Amygdala (tissue), 56 donors: ENCODE results near the gene HK3.

Experiments
- DNase-seq, 56 donors: peaks; one replicate each; lab custom pipeline; 2025; lab: John Stamatoyannopoulos, UW

The HK3 gene

DNA sequence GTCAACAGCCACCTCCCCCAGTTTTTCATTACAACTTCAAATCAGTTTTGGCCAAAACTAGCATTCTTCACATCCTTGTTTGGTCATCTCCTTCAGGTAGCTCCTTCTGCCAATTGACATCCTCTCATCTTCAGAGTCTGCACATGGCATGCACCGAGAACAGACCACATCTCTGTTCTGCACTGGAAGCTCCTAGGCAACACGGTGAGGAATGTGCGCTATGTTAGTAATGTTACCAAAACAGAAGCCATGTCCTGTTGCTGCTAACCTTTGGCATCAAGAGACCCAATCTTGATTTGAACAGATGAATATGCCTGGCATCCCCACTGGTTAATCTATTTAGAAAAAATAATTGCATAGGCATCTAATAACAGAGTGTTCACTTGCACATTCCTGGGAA is 5.1 kb upstream of the HK3 start:
- DNase-seq = no peak

DNA sequence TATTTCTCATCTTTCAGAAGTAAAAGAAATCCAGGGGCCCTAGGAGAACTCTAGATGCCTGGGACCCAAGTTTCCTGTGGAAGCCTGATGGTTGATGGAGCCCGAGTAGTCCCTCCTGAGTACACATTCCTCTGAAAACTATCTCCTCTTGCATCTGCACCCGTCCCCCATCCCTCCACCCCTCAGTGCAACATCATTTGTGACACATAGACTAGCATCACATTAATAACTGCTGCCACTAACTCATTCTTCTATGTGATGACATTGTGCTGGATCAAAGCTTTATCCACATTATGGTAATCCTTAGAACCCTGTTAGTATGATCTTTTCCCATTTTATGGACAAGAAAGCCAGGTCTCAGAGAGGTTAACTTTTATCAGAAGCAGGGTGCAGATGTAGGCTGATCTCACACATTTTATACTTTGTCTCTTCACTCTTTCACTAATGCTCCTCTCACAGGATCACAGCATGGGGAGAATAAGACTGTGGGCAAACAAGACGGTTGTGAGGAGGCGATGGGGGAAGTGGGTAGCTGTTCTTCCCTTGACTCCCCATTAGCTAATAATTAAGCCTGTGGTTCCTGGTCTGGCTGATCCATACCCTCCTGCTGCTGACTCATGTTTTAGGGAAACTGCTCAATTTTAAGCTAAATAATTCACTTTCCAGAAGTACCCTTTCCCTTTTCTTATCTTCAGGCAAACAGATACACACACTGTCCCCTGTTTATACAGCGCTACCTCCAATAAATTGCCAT is 3.9 kb upstream of the HK3 start:
- no peak for DNase-seq

DNA sequence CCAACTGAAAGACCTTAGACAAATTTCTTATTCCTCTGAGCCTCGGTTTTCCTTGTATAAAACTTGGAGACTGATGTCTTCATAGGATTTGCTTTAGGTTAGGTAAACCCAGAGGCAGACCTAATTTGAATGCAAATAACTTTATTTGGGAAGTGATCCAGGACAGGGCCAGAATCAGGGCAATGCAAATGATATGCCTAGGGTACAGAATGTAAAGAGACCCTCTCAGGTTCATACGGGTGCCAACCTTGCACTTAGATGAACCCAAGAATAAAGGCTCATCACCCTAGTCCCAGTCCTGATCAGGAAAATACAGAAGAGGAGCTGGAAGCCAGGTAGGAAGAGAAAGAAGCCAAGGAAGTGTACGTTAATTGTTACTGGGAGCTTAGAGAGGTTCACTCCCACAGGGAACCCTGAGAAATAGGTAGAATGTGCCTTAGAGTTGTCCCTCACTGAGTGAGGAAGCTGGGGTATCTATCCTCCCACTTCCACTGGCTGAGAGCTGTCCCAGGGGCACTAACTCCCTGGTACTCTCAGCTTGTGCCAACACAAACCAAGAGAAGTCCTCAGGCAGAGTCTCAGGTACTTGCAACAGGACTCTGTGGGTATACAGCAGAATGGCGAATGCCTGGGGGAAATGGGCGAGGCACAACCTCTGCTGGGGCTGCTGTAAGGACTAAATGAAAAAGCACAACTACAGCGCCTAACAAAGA is 3.1 kb upstream of the HK3 start:
- DNase-seq = no peak

DNA sequence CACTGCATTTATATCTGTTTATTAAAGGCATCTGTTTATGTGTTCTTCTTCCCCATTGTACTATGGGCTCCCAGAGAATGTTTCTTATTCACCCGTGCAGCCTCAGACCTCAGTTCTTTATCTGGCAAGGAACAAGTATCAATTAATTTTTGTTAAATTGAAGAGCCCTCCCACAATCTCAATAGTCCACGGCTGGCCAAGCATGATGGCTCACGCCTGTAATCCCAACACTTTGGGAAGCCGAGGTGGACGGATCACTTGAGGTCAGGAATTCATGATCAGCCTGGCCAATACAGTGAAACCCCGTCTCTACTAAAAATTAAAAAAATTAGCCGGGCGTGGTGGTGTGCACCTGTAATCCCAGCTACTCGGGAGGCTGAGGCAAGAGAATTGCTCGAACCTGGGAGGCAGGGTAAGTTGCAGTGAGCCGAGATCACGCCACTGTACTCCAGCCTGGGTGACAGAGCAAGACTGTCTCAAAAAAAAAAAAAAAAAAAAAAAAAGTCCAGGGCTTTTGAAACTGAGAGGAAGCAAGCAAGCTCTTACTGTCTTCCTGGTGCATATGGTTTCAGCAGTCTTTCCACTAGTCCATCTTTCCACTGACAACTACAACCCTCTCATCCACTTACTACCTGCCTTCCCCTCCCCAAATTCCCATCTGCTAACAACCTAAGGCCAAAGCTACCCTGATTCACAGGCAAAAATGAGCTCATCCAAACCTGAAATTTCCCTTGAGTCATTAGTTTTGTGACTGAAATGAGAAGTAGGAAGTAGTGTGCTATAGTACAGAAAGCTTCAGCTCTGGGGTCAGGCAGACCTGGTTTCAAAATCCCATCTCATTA is 2.3 kb upstream of the HK3 start:
- no peak for DNase-seq

DNA sequence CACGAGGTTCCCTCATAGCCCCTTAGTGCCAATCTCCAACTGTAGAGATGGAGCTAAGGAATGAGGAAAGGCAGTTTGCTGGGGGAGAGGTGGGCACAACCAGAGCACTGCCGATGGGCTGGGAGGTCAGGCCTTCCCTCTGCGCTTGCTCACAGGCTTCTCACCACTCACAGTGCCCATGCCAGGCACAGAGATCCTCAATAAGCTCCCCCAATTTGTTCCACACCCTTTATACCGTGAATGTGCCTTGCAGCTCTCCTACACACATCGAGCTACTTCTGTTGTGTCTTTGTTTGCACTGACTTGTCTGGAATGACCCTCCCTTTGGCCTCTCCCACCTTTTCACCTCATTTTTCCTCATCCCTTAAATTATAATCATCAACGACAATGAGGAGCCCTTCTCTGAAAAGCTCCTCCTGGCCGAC is 1.6 kb upstream of the HK3 start:
- no peak for DNase-seq

DNA sequence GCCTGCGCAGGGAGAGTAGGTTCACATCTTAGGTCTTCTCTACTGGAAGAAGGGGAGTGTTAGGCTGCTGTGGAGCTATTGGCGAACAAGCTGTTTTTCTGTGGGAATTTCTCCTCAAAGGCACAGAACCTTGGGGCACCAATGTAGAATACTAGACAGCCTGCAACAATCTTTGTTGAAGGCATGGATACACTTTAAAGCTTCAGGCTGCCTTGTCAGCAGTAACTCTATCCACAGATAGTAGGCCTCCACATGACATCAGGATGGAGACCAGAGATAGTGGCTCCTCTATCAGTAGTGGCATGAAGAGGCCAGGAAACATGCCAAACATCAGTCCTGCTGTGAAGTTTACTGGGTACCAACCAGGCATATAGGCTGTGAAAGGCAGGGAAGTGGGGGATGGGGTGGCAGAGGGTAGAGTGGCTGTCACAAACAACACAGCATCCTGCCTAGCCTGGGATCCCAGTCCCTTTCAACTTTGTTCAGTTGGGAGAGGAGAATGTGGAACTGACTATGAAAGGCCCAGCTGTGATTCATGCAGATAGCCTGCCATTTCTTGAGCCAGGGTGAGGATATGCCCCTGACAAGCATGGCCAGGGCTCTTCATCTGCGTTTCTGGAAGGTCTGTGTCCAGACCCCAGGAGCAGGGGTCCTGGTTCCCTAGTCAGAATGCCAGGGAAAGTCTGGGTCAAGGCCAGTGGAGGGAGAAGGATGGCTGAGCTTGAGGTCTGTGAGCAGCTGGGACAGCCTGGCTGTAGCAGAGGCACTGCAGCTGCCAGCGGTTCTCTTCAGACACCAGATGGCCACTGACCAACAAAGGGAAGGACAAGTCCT is 1.0 kb upstream of the HK3 start:
- DNase-seq = peak in 5 of 56 donors; percentile 16 to 26 (median 18)

DNA sequence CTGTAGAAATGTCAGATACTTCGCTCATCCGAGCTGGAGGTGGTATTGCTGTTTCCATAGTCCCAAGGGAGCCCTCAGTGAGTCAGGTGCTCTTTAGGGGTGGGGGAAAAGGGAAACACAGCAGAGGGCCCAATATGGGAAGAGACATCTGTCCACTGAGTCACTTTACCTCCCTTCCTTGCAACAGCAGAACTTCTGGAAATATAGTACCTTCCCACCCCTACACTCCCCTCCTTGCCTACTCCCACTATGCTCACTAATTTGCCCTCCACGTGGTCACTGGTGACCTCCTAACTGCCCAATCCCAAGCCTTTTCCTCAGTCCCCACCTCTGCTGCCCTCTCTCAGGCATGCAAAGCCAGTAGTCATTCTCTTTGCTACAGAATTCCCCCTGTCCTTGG is 1.9 kb downstream of the HK3 start:
- DNase-seq = no peak

DNA sequence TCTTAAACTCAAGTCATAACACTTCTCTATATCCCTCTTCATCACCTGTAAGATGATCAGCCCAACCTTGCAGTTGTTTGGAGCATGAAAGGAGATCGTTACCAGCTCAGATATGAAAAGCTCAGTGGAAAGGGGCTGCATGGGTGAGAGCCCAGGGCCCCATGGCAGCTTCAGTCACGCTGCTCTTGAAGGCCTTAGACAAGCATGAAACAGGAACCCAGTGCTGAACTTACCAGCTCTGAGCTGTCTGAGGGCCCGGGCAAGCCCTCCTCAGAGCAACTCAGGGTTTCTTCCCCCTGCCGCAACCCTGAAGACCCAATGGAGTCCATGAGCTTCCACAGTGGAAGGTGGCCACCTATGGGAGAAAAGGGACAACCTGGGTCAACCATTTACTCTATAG is 3.3 kb downstream of the HK3 start:
- DNase-seq = no peak

DNA sequence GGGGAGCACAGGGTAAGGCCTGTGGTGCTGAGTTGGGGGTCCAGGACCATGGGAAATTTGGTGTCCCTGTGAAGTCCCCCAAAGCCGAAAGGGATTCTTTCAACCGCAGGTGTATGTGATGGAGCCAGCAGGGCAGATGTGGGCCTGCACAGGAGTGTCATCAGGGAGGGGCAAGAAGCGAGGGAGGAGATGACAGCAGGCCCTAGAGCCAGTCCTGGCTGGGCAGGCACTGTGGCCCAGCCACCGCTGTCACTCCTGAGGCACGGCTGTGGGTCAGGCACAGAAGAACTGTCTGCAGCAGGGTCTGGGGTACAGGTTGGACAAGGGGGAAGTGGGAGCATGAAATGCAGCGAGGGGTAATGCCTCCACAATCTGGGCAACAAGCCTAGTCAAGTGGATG is 4.8 kb downstream of the HK3 start:
- DNase-seq = no peak

DNA sequence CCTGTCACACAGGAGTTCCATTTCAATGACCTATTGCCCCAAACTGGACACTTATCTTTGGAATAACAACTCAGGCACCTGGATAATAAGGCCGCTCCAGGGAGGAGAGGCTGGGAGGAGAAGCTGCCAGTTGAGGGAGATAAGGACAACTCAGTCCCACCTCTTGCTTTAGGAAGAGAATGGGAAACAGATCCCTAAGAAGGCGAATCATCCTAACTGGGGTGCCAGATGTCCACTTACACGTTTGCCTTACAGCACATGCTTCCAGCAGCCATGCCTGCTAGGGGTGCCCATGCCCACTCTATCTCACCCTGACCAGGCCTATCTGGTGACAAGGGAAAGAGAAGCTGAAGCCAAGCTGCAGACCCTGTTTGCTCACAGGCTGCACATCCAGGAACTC is 6.5 kb downstream of the HK3 start:
- DNase-seq = no peak

DNA sequence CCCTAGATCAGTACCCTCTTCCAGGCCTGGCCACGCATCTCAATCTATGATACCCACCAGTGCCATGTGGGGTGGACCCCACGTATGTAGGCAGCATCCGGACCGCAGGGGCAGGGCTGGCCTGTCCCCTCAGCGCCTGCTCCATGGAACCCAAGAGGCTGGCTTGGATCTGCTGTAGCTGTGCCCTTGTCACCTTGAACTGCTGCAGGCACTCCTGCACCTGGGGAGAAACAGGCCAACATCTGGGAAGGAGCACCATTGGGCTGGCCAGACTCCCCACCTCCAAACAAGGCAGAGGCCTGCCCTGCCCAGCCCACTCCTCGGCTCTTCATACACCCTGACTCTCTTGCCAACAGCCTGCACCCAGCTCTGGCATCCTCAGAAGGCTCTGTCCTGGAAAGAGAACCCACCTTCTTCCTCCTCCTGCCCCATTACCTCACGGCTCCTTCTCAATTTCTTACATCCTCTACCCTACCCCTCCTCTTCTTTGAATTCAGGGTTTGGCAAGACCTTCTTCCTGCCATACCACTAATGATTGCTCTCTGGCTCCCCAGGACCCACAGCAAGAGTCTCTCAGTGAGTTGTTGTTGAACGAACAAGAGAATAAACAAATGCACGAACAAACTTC is 7.7 kb downstream of the HK3 start:
- no peak for DNase-seq

DNA sequence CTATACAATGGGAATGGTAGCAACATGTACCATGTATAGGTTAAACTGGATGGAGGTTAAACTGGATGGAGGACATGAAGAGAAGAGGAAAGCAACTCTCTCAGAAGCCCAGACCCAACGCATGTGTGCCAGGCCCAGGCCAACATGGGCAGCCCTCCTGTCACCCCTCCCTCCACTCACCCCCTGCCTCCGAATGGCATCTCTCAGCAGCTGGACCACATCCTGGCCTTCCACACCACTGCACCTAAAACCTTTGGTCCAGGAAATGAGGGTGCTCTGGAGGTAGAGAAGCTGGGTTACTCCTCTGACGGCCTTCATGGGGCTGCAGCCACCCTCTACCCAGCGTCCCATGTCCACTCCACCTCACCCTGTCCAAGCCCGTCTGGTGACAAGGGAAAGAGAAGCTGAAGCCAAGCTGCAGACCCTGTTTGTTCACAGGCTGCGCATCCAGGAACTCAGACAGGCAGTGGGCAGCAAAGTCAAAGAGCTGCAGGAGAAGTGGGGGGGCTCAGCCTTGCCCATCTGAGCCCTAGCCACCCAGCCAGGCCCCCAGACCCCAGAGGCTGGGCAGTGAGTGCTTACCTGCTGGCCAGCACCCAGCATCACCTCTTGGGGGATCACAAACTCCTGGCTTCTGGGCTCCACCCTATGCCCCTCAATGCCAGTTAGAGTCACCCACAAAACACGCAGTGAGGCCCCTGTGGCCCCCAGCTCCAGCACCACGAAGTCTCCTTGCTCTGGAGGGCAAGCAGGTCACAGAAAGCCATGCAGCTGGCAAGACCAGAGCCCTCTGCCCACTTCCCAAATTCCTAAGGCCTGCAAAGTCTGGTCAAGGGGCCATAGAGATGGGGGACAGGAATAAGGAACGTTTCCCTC is 8.5 kb downstream of the HK3 start:
- no peak for DNase-seq

DNA sequence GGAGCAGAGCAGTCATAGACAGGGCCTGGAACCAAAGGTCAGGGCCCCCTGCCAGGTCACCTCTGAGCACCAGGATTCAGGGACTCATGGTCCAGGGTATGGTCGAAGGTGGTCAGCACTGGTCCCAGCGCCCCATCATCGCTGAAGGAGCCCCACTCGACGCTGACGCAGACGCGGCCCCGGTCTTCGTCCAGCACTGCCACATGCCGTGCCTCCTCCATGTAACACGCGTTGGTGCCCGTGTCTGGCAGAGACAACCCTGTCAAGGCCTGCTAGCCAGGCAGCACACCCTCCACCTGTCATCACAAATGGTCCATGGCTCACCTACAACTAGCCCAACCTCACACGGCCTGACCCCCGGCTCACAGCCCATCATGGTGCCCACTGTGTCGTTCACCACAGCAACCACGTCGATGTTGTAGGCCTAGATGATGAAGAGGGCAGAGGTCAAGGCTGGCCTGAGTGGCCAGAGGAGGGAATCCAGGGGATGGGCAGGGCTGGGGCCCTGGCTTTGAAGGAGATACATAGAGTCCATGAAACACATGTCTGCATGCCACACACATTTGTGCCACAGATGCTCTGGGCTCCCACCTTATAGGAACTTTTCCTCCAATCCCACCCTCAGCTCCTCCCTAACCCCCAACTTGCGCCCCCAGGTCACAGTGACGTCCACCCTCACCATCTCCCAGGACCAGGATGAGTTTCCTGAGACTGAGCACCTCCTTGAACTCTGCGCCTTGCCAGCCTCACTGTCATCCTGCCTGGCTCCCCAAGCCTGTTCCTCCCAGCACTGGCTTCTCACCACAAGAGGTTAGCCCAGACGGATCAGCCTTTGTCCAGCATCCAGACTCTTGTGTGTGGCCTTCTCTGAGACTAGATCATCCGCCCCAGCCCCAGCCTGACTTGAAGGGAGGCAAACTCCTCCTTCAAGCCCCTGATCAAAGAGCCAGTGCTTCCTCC is 9.5 kb downstream of the HK3 start:
- no peak for DNase-seq

DNA sequence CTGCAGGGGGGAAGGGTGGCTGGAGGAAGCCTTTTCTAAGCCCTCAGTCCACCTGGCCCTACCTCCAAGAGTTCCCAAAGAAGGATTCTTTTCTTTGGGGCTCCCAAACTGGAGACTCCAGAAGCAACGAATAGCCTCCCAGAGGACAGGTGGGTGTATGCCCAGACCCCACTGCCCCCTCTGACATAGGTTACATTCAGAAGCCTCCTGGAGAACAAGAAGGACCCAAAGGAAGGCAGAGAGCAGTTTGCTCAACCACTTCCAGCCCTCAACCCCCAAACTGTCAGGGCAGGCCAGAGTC is 10.3 kb downstream of the HK3 start:
- no peak for DNase-seq

DNA sequence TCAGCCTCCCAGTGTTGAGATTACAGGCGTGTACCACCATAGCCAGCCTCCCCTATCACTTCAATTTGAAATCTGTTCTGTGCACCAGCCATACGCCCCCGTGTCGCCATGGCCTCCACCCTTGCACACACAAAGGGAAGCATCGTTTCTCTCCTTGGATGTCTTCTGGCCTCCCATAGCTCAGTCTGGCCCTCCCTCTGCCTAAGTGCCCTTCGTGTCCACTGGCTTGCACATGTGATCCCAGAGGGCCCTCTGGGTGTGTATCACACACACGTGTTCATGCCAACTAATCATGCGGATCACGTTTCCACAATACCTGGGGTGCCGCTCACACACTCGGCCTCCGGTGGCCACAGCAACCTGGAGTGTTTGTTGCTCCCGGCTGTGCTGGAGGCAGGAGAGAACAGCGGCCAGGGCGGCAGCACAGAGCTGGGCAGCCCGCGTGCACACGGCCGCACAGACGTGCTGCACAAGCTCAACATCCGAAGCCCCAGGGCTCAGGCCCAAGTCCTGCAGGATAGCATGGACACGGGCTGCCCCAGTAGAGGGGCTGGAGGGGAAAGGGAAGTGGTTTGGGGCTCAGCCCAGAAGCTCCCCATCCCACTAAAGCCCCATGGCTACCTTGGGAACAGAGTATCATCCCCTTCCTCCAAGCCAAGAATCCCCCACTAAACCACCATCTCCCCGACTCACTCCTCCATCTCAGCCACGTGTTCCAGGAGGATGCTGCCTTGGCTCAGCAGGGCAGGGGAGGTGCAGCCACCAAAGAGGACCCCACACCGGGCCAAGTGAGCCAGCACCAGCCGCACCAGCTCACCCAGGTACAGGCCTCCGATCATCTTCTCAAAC is 10.9 kb downstream of the HK3 start:
- no peak for DNase-seq

DNA sequence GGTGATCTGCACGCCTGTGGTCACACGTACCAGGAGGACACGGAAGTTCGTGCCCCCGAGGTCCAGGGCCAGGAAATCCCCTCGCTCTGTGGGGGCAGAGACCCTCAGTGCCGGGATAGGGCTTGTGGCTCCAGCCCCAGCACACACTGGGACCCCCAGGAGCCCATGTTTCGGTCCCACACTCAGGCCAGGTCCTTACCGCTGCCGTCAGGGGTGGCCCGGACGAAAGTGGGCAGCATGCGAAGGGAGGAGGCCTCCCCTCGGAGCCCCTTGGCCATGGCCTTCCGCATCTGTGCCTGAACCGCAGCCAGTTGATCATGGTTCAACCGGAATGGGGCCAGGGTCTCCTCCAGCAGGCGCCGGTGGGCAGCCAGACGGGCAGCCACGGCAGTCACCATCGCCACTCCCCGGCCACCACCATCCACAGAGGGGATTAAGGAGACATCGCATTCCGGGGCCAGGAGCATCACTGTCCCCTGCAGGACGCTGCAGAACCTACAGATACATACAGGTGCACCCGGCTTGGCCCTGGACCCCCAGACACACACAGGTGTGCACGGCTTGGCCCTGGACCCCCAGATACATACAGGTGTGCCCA is 11.8 kb downstream of the HK3 start:
- DNase-seq = no peak
